Keratinocyte (primary cell): Measurements from ENCODE around the gene TSPAN17.

Source experiments
- EZH2 ChIP-seq: IDR thresholded peaks from one replicate; pipeline ENCODE4 v1.6.1; 2012; ENCODE audit warnings: inconsistent platforms, mild to moderate bottlenecking, low read length, moderate library complexity
- TF ChIP-seq, protein P1 (sequence below), 3 experiments: IDR thresholded peaks in 1 of 3; conservative IDR thresholded peaks in 1 of 3; optimal IDR thresholded peaks in 1 of 3; 2 replicates in 2 of 3; 3 replicates in 1 of 3; pipeline versions ENCODE3 to v1.5.1; 2011; ENCODE audit warnings: low read length in 3 of 3, mild to moderate bottlenecking in 3 of 3, moderate library complexity in 2 of 3, control low read depth in 1 of 3, inconsistent platforms in 1 of 3; ENCODE audit not compliant: insufficient read depth in 2 of 3; ENCODE audit errors: extremely low read depth in 1 of 3

DNA sequence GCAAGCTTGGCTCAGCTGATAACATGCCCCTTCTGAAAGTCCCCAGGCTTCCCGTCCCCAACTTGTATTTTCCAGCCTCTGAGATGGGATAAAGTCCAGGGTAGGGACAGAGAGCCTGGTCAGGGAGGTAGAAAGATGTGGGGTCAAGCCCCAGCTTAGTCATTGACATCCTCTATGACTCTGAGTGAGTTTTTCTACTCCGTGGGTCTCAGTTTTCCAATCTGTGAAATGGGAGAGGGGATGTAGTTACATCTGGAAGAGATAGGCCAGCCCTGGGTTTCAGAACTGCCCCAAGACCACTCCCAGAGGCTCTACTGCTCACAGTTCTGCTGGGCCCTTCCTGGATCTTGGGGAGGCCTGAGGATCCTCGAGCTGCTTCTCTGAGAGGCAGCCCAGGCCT, 40.4 kb upstream of the TSPAN17 start:
- TF ChIP-seq, protein P1, sequence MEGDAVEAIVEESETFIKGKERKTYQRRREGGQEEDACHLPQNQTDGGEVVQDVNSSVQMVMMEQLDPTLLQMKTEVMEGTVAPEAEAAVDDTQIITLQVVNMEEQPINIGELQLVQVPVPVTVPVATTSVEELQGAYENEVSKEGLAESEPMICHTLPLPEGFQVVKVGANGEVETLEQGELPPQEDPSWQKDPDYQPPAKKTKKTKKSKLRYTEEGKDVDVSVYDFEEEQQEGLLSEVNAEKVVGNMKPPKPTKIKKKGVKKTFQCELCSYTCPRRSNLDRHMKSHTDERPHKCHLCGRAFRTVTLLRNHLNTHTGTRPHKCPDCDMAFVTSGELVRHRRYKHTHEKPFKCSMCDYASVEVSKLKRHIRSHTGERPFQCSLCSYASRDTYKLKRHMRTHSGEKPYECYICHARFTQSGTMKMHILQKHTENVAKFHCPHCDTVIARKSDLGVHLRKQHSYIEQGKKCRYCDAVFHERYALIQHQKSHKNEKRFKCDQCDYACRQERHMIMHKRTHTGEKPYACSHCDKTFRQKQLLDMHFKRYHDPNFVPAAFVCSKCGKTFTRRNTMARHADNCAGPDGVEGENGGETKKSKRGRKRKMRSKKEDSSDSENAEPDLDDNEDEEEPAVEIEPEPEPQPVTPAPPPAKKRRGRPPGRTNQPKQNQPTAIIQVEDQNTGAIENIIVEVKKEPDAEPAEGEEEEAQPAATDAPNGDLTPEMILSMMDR (optimal IDR thresholded peaks at IDR 0.05 in 1 of 3, IDR thresholded peaks at IDR 0.05 in 1 of 3, conservative IDR thresholded peaks at IDR 0.05 in 1 of 3; ENCODE audit: extremely low read depth in 1 of 3, insufficient read depth in 2 of 3, low read length in 3 of 3) = no peak
- no peak for TF ChIP-seq EZH2
